ENCODE results near the gene MINDY4B. TPM values are rescaled to one million over a fixed set of nuclear protein-coding genes. Genes with fewer than 3 reads are reported as not detected.

MINDY4B gene
- total and polyA plus RNA-seq, 2 of the 13 experiments (the other 11 are each of a cell fraction or from before 2014, with no cell fraction given): not detected

DNA sequence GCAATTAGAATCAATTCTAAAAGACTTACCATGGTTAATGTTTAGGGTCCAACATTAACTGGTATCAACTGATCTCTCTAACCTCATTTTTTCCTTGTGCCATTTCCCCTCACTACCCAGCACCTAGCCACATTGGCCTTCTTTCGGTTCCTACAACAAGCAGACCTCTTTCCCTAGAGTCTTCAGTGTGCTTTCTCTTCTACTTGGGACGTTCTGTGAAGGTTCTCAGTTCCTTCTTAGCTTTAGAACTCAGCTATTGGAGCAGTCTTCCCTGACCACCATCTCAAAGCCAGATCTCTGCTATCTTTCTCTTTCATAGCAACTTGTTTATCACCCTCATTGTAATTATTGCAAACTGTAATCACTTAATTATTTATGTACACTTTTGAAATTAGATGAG lies 31.5 kb upstream of the MINDY4B start:
- Histone ChIP-seq H3K9me3 (ENCODE audit: low read length) (no peaks in the 10 kb centered on the region), H3K4me2 (ENCODE audit: low read depth, low read length) (no peak overlapping the region), H4K20me1 (ENCODE audit: insufficient read depth, low read length) (no peaks in the 10 kb centered on the region), H3K9ac (ENCODE audit: insufficient read depth, low read depth, low read length) (no peak overlapping the region), H3K36me3 (replicated peaks in 1 of 2; ENCODE audit: control insufficient read depth in 1 of 2, insufficient read depth in 2 of 2, low read length in 2 of 2) (no peaks in the 10 kb centered on the region), H3K4me1 (ENCODE audit: insufficient read depth, low read length) (no peaks in the 10 kb centered on the region), H3K79me2 (ENCODE audit: insufficient read depth, low read length) (no peaks in the 10 kb centered on the region), H3K27me3 (ENCODE audit: control insufficient read depth in 1 of 2, insufficient read depth in 2 of 2, low read length in 2 of 2) (no peaks in the 10 kb centered on the region), H3K4me3 (replicated peaks in 1 of 3; ENCODE audit: insufficient read depth in 1 of 3, low read depth in 2 of 3, low read length in 3 of 3) (no peak overlapping the region), H3K27ac (ENCODE audit: extremely low read length, insufficient read depth, low read length) (no peak overlapping the region), H2AFZ (ENCODE audit: low read length) (no peak overlapping the region)
- DNase-seq (ENCODE audit: low spot score) (no peak), FAIRE-seq (no peak), ATAC-seq (no peak)
- no TSS peak for BruUV-seq (replicated peaks)
- intact Hi-C loops (cut with micrococcal nuclease; ENCODE audit: unreplicated experiment): no loop called here
- ChIA-PET CTCF (ENCODE audit: low intra/inter-chr PET ratio, low total read pairs) (no interaction called here), POLR2A (no interaction called here)
- TF ChIP-seq FOXC1 (CRISPR knock-in tag; IDR thresholded peaks at IDR 0.05; ENCODE audit: borderline replicate concordance) (no peak), ZMAT3 (CRISPR knock-in tag; conservative IDR thresholded peaks at IDR 0.05) (no peak)
- TF ChIP-seq, protein P1, sequence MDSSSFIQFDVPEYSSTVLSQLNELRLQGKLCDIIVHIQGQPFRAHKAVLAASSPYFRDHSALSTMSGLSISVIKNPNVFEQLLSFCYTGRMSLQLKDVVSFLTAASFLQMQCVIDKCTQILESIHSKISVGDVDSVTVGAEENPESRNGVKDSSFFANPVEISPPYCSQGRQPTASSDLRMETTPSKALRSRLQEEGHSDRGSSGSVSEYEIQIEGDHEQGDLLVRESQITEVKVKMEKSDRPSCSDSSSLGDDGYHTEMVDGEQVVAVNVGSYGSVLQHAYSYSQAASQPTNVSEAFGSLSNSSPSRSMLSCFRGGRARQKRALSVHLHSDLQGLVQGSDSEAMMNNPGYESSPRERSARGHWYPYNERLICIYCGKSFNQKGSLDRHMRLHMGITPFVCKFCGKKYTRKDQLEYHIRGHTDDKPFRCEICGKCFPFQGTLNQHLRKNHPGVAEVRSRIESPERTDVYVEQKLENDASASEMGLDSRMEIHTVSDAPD (CRISPR knock-in tag; IDR thresholded peaks at IDR 0.05): no peak
- in situ Hi-C loops (cut with HindIII; ENCODE audit: extremely low pct_ligation_motif_present, low pct_unique_long_range_greater_than_20kb): no loop called here
- 2% methylated on average over 2 of the region's 2 CpGs for WGBS (ENCODE audit: low lambda C conversion rate)

DNA sequence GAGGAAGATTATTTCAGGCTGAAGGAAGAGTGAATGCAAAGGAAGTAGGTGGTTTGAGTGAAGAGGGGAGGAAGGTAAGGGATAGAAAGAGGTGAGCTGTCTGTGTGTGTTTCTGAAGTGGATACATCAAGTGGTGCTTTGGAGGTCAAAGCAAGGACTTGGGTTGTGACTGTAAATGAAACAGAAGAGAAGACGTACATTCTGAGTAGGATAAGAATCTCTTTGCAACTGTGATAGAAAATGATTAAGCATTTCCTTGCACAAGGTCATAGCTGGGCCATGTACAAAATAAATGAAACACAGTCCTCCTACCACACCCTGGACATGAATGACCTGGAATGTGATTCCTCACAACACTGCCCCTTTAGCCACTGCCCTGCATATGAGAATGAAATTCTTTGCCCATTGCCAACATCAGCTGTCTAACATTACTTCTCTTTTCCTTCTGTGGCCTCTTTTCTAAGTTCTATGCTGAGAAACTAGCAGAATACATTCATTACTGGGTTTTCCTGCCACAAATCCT lies 28.3 kb upstream of the MINDY4B start:
- no peak overlapping the region for H3K4me3 ChIP-seq (replicated peaks in 1 of 3; ENCODE audit: insufficient read depth in 1 of 3, low read depth in 2 of 3, low read length in 3 of 3)
- no peak overlapping the region for H3K27ac ChIP-seq (ENCODE audit: extremely low read length, insufficient read depth, low read length)
- H3K9me3 ChIP-seq (ENCODE audit: low read length): no peaks in the 10 kb centered on the region
- intact Hi-C loops (cut with micrococcal nuclease; ENCODE audit: unreplicated experiment): no loop called here
- no peaks in the 10 kb centered on the region for H4K20me1 ChIP-seq (ENCODE audit: insufficient read depth, low read length)
- FAIRE-seq: no peak
- ChIA-PET CTCF (ENCODE audit: low intra/inter-chr PET ratio, low total read pairs) (no interaction called here), POLR2A (no interaction called here)
- in situ Hi-C loops (cut with HindIII; ENCODE audit: extremely low pct_ligation_motif_present, low pct_unique_long_range_greater_than_20kb): no loop called here
- no peaks in the 10 kb centered on the region for H3K36me3 ChIP-seq (replicated peaks in 1 of 2; ENCODE audit: control insufficient read depth in 1 of 2, insufficient read depth in 2 of 2, low read length in 2 of 2)
- no peak overlapping the region for H2AFZ ChIP-seq (ENCODE audit: low read length)
- H3K4me1 ChIP-seq (ENCODE audit: insufficient read depth, low read length): no peaks in the 10 kb centered on the region
- WGBS (ENCODE audit: low lambda C conversion rate): 0% methylated on average over 1 of the region's 1 CpG
- BruUV-seq (replicated peaks): no TSS peak
- ATAC-seq: no peak
- H3K79me2 ChIP-seq (ENCODE audit: insufficient read depth, low read length): no peaks in the 10 kb centered on the region
- H3K27me3 ChIP-seq (ENCODE audit: control insufficient read depth in 1 of 2, insufficient read depth in 2 of 2, low read length in 2 of 2): no peaks in the 10 kb centered on the region
- no peak overlapping the region for H3K4me2 ChIP-seq (ENCODE audit: low read depth, low read length)
- DNase-seq (ENCODE audit: low spot score): no peak
- H3K9ac ChIP-seq (ENCODE audit: insufficient read depth, low read depth, low read length): no peak overlapping the region
- TF ChIP-seq SCMH1 (CRISPR knock-in tag; IDR thresholded peaks at IDR 0.05; ENCODE audit: borderline replicate concordance): no peak
- TF ChIP-seq ZBTB49 (CRISPR knock-in tag; IDR thresholded peaks at IDR 0.05; ENCODE audit: borderline replicate concordance): no peak
- TF ChIP-seq SKI (IDR thresholded peaks at IDR 0.05; ENCODE audit: partially characterized antibody): no peak
- TF ChIP-seq FOSL1 (CRISPR knock-in tag; IDR thresholded peaks at IDR 0.05; ENCODE audit: borderline replicate concordance): no peak
- no peak for TF ChIP-seq MAF1 (CRISPR knock-in tag; IDR thresholded peaks at IDR 0.05; ENCODE audit: borderline replicate concordance)
- no peak for TF ChIP-seq ELF4 (CRISPR knock-in tag; IDR thresholded peaks at IDR 0.05; ENCODE audit: borderline replicate concordance)
- no peak for TF ChIP-seq ATM (IDR thresholded peaks at IDR 0.05; ENCODE audit: borderline replicate concordance)
- no peak for TF ChIP-seq RCOR2 (CRISPR knock-in tag; IDR thresholded peaks at IDR 0.05)
- TF ChIP-seq PCBP1 (IDR thresholded peaks at IDR 0.05; ENCODE audit: borderline replicate concordance, low read depth, low read length): no peak
- no peak for TF ChIP-seq SP2 (CRISPR knock-in tag; IDR thresholded peaks at IDR 0.05)
- TF ChIP-seq CEBPB (IDR thresholded peaks at IDR 0.05; ENCODE audit: borderline replicate concordance, low read depth, low read length): no peak
- TF ChIP-seq ZNF121 (CRISPR knock-in tag; IDR thresholded peaks at IDR 0.05): no peak
- no peak for TF ChIP-seq CREB1 (IDR thresholded peaks at IDR 0.05)
- TF ChIP-seq CREB1 (CRISPR knock-in tag; IDR thresholded peaks at IDR 0.05): no peak
